ENCODE results near the gene ANKRD31.
"Not testable (repeated sequence)": the region's sequence is repeated elsewhere in the genome, so short reads cannot be mapped to it uniquely, and the experiment has no call there.

ANKRD31 gene

DNA sequence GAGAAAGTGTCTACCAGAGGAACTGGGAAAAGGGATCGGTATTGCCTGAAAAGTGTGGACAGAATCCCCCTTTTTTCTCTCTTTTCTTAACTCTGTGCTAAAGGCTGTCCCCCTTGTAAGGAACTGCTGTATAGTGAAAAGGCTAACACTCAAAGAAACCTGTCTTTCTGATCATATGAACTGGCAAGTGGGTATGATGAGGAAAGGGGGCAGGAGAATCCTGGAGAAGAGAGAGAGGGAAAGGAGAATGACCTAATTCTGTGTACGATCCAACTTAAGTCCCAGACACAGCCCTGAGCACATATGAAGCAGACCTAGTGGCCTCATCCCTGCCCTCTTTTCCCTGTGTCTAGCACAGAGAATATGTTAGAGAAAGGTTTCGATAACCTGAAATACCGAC lies 967 bp downstream of the ANKRD31 start:
- in situ Hi-C loops (cut with MboI; ENCODE audit: low sequenced_read_pairs), result no loop called here

GRCh38 chr5:75234251-75234650 lies 2.4 kb downstream of the ANKRD31 start:
- in situ Hi-C loops (cut with MboI; ENCODE audit: low sequenced_read_pairs), result no loop called here

GRCh38 chr5:75226916-75227315 lies 9.8 kb downstream of the ANKRD31 start:
- in situ Hi-C loops (cut with MboI; ENCODE audit: low sequenced_read_pairs), result no loop called here

- in situ Hi-C loops (cut with MboI; ENCODE audit: low sequenced_read_pairs), result no loop called here
These were observed 11.2 kb downstream of the ANKRD31 start for GRCh38 chr5:75225506-75225905.

- in situ Hi-C loops (cut with MboI; ENCODE audit: low sequenced_read_pairs), result not testable (repeated sequence)
These were observed 15.9 kb downstream of the ANKRD31 start for GRCh38 chr5:75220787-75221186.

DNA sequence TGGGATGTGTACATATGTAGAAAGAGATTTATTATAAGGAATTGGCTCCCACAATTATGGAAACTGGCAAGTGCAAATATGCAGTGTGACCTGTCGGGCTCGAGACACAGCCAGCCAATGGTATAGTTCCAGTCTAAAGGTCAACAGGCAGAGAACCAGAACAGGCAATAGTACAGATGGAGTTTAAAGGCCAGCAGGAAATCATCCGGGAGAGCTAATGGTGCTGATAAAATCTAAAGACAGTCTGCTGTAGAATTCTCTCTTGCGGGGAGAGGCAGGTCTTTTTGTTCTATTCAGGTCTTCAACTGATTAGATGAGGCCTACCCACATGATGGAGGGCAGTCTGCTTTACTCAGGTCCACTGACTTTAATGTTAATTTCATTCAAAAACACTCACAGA lies 21.8 kb downstream of the ANKRD31 start:
- in situ Hi-C loops (cut with MboI; ENCODE audit: low sequenced_read_pairs), result no loop called here

GRCh38 chr5:75214409-75214808 lies 22.3 kb downstream of the ANKRD31 start:
- in situ Hi-C loops (cut with MboI; ENCODE audit: low sequenced_read_pairs), result no loop called here

DNA sequence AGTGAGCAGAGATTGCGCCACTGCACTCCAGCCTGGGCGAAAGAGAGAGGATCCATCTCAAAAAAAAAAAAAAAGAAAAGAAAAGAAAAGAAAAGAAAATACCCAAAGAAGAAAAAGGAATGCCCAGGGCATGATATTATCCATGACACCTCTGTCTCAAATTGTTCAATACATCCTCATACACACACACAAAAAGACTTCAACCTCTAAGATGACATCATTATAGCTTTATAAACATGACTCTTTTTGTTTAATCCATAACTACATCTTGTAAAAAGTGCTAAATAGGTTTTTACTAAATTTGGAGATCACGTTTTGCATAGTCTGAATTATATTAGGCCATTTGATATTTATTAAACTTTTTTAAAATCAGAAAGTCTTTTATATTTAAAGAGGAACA lies 33.1 kb downstream of the ANKRD31 start:
- in situ Hi-C loops (cut with MboI; ENCODE audit: low sequenced_read_pairs), result no loop called here

DNA sequence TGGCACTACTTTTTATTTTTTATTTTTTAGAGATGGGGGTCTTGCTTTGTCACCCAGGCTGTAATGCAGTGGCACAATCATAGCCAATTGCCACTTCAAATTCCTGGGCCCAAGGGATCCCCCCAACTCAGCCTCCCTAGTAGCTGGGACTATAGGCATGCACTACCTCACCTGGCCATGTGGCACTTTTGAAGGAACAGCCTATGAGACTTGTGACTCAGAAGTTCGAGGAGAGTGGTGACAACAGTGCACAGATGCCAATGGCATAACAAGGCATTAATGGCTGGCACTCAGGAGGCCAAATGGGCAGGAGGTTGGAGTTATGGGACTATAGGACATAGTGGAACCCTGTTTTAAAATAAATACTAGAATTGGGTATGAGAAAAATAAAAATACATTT lies 33.7 kb downstream of the ANKRD31 start:
- in situ Hi-C loops (cut with MboI; ENCODE audit: low sequenced_read_pairs), result no loop called here

DNA sequence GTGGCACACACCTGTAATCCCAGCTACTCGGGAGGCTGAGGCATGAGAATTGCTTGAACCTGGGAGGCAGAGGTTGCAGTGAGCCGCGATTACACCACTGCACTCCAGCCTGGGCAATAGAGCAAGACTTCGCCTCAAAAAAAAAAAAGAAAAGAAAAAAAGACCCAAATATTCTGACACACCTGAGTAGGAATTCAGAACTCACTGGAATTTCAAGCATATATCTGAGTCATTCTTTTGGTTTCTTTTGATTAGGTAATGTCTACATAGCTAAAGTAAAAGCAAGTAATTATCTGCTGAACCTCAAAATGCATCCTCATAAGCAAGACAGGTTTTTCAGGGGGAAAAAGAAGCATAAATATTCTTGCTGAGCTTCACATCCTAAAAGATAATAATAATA lies 35.9 kb downstream of the ANKRD31 start:
- in situ Hi-C loops (cut with MboI; ENCODE audit: low sequenced_read_pairs), result no loop called here

- in situ Hi-C loops (cut with MboI; ENCODE audit: low sequenced_read_pairs), result no loop called here
These were observed 36.7 kb downstream of the ANKRD31 start for GRCh38 chr5:75199946-75200345.

GRCh38 chr5:75199071-75199470 lies 37.6 kb downstream of the ANKRD31 start:
- in situ Hi-C loops (cut with MboI; ENCODE audit: low sequenced_read_pairs), result no loop called here

GRCh38 chr5:75197745-75198144 lies 38.9 kb downstream of the ANKRD31 start:
- in situ Hi-C loops (cut with MboI; ENCODE audit: low sequenced_read_pairs), result no loop called here

DNA sequence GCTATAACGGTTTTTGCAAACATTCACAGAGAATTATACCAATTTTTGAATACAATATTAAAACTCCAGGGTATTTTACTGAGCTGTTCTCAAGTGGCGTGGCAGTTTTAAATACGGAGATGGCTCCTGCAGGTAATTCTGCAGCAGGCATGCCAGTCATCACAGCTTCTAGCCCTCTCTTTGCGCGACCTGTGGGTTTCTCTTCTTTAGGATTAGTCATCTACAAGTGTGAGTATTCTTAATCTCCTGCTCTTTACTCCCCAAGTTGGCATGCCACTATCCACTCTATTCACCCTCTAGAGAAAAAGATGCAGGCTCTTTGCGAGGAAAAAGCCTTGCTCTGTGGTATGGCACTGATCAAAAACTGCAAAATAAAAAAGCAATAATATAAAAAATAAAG lies 43.9 kb downstream of the ANKRD31 start:
- in situ Hi-C loops (cut with MboI; ENCODE audit: low sequenced_read_pairs), result no loop called here

GRCh38 chr5:75192264-75192663 lies 44.4 kb downstream of the ANKRD31 start:
- in situ Hi-C loops (cut with MboI; ENCODE audit: low sequenced_read_pairs), result no loop called here

DNA sequence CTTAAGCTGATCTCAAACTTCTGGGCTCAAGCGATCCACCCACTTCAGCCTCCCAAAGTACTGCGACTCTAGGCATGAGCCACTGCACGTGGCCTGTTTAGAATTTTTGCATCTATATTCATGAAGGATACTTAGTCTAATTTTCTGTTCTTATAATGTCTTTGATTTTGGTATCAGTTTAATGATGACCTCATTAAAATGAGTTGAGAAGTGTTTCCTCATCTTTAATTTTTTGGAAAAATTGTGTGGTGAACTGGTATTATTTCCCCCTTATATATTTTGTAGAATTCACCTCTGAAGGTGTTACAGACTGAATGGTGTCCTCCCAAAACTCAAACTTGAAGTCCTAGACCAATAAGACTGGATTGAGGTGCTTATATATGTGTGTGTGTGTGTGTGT lies 46.5 kb downstream of the ANKRD31 start:
- in situ Hi-C loops (cut with MboI; ENCODE audit: low sequenced_read_pairs), result no loop called here

GRCh38 chr5:75189353-75189752 lies 47.3 kb downstream of the ANKRD31 start:
- in situ Hi-C loops (cut with MboI; ENCODE audit: low sequenced_read_pairs), result no loop called here

GRCh38 chr5:75185763-75186162 lies 50.9 kb downstream of the ANKRD31 start:
- in situ Hi-C loops (cut with MboI; ENCODE audit: low sequenced_read_pairs), result no loop called here

GRCh38 chr5:75176009-75176408 lies 60.7 kb downstream of the ANKRD31 start:
- in situ Hi-C loops (cut with MboI; ENCODE audit: low sequenced_read_pairs), result not testable (repeated sequence)

DNA sequence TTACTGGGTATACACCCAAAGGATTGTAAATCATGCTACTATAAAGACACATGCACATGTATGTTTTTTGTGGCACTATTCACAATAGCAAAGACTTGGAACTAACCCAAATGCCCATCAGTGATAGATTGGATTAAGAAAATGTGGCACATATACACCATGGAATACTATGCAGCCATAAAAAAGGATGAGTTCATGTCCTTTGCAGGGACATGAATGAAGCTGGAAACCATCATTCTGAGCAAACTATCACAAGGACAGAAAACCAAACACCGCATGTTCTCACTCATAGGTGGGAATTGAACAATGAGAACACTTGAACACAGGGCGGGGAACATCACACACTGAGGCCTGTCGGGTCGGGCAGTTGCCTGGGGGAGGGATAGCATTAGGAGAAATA lies 61.8 kb downstream of the ANKRD31 start:
- in situ Hi-C loops (cut with MboI; ENCODE audit: low sequenced_read_pairs), result not testable (repeated sequence)

DNA sequence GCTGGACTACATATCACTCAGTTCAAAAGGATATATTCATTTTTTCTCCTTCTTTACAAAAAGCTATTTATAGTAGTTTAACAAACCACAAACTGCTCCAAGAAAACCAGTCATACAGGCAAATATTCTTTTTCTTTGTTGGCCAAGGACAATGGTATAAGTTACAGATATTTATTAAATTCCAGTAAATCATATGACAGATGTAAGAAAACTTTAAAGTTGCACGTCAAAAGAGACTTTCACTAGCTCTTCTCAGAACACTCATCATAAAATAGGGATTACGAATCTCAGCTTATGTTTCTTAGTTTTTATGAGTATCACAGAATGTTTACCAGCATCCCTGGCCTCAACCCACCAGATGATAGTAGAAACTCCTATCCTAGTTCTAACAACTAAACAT lies 67.2 kb downstream of the ANKRD31 start:
- in situ Hi-C loops (cut with MboI; ENCODE audit: low sequenced_read_pairs), result no loop called here

GRCh38 chr5:75168026-75168735 lies 68.5 kb downstream of the ANKRD31 start:
- in situ Hi-C loops (cut with MboI; ENCODE audit: low sequenced_read_pairs), result no loop called here

DNA sequence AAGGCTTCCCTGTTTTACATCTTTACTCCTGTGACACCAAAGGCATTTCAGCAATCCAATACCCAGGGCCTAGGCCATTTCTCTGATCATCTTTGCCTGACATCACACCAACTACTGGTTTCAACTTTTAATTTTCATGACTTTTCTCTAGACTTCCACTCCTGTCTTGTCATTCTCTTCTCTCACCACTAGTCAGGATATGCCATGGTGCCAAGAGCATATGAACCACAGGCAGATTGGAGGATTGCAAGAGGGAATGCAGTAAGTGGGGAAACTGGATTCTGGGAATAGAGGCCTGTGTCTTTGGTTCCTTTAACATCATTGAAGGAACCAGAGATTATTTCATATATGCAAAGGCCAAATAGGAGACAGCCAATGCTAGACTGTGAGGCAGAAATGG lies 69.3 kb downstream of the ANKRD31 start:
- in situ Hi-C loops (cut with MboI; ENCODE audit: low sequenced_read_pairs), result no loop called here
